HG03469 (cell line): ENCODE results near the gene SLC39A2.
"Not testable (repeated sequence)": the region's sequence is repeated elsewhere in the genome, so short reads cannot be mapped to it uniquely, and the experiment has no call there.

Experiments
- ATAC-seq: cut with Tn5 transposase; IDR thresholded peaks from one replicate; pipeline ENCODE4 v1.9.1; 2021; ENCODE audit warnings: mild to moderate bottlenecking, moderate library complexity, moderate number of reproducible peaks; ENCODE audit not compliant: unreplicated experiment

SLC39A2 gene, protein sequence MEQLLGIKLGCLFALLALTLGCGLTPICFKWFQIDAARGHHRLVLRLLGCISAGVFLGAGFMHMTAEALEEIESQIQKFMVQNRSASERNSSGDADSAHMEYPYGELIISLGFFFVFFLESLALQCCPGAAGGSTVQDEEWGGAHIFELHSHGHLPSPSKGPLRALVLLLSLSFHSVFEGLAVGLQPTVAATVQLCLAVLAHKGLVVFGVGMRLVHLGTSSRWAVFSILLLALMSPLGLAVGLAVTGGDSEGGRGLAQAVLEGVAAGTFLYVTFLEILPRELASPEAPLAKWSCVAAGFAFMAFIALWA

DNA sequence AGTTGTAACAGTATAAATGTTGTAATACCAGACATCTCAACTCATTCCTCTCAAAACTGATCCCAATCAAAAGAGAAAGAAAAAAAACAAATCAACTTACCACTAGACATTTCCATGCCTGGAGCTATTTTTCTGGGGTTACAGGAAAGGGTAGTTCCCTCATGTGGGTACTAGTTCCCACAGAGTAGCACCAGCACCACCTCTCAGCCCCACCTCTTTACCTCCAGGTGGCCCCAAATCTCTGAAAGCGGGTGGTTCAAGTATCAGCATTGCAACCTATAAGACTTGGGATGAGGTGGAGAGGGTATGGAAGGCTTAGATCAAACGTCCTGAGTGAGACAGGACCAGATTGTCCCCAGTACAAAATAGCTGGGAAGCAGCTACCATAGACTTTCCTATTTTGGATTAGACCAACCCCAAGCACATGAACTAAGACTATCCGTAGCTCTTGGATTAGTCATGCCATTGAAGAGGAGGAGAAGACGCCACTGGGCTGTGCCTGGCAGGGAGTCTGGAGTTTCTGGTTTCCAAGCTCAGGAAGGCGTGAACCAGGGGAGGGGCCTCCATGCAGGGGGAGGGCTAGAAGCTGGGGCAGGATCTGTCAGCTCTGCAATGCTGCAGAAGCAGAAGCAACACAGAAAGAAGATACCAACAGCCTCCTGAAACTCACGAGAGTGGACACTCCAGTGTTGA, at the start of gene SLC39A2:
Gene SLC39A2 (plus strand): TSS at position 620 of the 693 bp plus-strand sequence. CDS start 154 bp downstream, outside the sequence.
- ATAC-seq: no peak

GRCh38 chr14:20954736-20955537, 44.2 kb upstream of the SLC39A2 start, which contains the start of gene RNASE2:
Gene RNASE2 (plus strand): TSS chr14:20955487. CDS start chr14:20955772, 285 bp downstream.
- ATAC-seq: not testable (repeated sequence)

- not testable (repeated sequence) for ATAC-seq
Observed at GRCh38 chr14:20955538-20955873, 43.6 kb upstream of the SLC39A2 start.

GRCh38 chr14:20956376-20956976, 42.6 kb upstream of the SLC39A2 start:
- no peak for ATAC-seq

- ATAC-seq: not testable (repeated sequence)
Observed at GRCh38 chr14:20958946-20959345, 40.1 kb upstream of the SLC39A2 start.

GRCh38 chr14:20969336-20969735, 29.8 kb upstream of the SLC39A2 start:
- ATAC-seq: no peak

- ATAC-seq: no peak
Observed at GRCh38 chr14:20970647-20970982, 28.5 kb upstream of the SLC39A2 start.

GRCh38 chr14:20970983-20971704, 27.9 kb upstream of the SLC39A2 start:
- peak; percentile 82 for ATAC-seq

DNA sequence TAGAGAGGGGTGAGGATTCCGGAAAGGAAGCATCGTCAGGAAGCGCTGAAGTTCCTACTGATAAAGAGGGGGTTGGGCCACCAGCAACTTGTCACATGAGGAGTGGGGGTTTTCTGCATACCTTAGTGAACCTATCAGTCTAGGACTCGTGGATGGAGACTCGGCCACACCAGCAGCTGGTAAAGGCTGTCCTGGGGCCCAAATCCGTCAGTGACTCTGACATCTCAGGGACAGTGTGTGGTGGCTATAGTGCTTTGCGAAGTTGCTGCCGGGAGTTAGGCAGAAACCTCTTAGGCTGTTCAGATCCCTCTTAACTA, 27.4 kb upstream of the SLC39A2 start:
- ATAC-seq: no peak

- no peak for ATAC-seq
Observed at GRCh38 chr14:20973501-20973900, 25.6 kb upstream of the SLC39A2 start.

GRCh38 chr14:20976291-20976690, 22.8 kb upstream of the SLC39A2 start:
- ATAC-seq: no peak

GRCh38 chr14:20978687-20979086, 20.4 kb upstream of the SLC39A2 start:
- ATAC-seq: no peak

GRCh38 chr14:20980906-20981305, 18.2 kb upstream of the SLC39A2 start:
- ATAC-seq: no peak

DNA sequence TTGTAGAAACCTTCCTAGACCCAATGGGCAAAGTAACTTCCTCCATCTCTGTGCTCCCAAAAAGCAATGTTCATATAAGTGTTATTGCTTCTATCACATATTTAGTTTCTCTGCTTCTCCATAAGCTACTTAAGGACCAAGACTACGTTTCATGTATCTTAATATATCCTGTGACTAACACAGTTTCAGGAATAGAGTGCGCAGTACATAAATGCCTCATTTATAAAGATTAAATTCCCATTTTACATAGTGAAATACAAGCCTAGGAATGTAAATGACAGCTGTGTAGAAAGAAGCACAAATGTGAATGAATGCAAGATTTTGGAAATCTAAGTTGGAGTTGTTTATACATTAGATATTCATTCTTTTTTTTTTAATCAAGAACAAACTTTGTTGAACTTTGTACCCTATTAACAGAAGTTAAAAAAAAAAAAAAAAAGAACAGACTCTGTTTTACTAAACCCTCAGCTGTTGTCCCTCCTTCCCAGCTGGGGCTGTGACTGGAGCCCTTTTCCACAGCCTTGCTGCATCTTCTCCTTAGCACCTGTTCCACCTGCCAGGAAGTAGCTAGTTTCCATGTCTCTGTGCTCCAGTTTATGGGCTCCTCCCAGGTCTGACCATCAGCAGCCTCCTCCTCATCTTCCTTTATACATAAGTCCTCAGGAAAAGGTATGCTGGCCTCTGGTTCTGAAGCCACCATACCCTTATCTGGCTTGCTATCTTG, 16.3 kb upstream of the SLC39A2 start:
- ATAC-seq: no peak

- not testable (repeated sequence) for ATAC-seq
Observed at GRCh38 chr14:20985650-20986049, 13.4 kb upstream of the SLC39A2 start.

DNA sequence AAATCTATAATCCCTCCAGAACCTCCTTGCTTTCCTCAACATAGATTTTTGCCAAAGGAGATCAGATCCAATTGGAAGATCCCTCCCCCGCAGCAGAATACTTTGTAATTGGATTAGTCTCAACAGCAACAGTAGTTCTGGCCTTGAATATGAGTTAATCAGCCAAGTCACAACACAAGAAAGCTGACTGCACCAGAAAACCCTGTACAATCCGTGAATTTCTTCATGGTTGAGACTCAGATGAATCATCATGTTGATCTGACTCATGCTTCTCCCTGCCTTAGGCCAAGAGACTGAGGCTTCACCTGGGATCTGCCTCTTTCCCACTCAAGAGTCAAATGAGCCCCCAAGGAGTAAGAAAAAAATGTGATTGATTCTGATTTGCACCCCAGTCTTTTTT, 12.3 kb upstream of the SLC39A2 start:
- ATAC-seq: no peak

DNA sequence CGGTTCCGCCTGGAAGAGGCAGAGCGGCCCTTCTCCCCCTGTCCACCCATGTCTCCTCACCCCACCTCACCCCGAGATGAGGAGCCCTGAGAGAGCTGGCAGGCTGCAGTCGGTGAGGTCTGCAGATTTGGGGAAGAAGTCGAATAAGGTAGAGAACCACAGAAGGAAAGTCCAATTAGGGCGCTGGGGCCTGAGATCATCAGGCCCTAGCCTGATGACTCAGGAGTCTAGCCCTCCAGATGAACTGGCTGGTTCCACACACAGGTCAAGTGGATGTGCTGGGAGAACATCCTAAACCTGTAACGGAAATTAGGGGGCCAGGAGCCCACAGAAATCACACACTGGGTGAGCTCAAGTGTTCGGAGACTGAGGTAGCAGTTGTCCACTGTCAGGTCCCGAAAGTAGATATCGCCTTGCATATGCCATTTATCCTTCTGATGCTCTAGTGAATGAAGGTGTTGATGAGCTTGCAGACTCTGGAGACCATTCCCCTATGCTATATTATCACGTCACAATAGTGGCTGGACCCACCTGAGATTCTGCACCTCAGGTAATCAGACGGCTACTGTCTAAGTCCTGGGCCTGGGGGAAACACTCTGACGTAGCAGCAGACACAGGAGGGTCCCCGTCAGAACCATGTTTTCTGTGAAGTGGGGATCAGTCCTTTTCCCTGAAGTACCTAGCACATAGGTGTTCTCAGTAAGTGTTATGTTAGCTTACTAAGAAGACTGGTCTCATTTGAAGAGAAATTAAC, 10.2 kb upstream of the SLC39A2 start:
- ATAC-seq: no peak

DNA sequence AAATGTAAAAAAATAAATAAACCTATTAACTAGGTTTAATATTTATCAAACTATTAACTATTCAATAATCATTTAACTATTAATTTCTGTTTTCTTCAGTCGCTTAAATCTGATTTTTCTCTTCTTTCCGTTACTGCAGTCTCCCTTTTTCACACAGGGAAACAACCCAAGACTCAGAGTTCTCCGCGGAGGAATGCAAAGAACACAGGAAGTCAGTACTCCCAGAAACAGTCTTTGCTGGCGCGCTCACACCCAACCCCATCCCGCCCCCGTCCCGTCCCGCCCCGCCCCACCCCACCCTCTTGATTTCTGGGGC, 9.7 kb upstream of the SLC39A2 start:
- ATAC-seq: no peak

GRCh38 chr14:20989787-20990600, 9.1 kb upstream of the SLC39A2 start, which contains the start of gene METTL17:
Gene METTL17 (plus strand): TSS chr14:20989980. CDS start chr14:20990003, 23 bp downstream.
- peak; percentile 89 for ATAC-seq
